Measurements from ENCODE around the gene NUDT13. TPM values are rescaled to one million over a fixed set of nuclear protein-coding genes. Genes with fewer than 3 reads are reported as not detected.

Gene NUDT13
- total RNA-seq, result 1.7 and 2.2 TPM in 2 replicates

DNA sequence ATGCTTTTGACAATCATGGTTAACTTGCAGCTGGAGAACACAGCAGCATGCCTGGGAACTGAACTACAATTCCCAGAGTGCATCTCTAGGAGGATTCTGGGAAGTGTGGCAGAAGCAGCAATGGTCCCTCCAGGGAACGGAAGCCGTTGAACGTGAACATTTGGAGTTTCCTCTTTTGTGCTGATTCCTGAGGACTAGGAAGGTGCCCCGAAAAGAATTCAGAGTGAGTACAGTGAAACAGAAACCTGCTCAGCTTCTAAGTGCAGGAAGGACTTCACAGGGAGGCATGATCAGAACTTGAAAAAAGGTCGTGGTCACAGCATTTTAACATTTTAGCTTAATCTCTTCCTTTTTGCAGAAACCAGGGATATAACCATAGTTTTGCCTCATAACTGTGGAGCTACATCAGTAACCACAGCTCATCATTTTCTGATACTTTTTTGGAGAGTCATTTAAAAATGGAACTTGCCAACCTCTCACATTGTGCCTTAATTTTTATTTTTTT lies at the start of gene NUDT13:
Gene NUDT13 (plus strand): TSS at position 111 of the 505 bp plus-strand sequence. CDS start 3,911 bp downstream, outside the sequence.

DNA sequence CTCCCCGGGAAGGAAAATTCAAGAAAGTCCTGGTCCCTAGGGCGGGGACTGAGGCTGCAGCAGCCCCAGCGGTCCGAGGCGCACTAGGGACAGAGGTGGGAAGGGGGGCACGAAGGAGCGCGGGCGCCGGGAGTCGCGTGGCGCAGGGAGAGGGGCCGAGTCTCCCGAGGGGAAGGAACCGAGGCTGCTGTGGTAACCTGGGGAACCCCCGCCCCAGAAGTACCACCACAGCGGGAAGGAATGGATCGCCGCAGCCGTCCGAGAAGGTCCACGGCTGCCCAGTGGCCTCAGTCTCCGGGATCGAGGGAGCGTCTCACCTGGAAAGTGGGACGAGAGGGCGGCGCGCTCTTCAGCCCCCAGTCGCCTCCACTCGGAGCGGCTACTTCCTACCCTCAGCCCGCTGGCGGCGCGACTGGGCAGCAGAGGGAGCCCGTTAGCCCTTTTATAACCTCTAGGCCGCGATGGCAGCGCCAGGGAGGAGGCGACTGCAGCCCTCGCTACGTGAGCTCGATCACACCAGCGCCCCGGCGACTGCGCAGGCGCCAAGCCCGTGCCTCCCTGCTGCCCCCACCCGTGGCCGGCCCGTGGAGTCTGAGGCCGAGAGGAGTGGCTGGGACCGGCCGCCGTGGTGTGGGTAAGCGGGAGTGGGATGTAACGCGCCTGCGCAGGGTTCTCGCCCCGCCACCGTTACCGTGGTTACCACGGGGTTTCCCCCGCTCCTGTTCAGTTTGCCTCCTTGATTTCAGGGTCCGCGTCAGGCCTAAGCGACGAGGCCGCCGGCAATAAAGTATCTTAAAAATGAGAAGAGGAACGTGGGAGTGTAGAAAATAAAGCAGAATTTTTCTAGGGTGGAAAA lies 13.6 kb upstream of the NUDT13 start, which contains the start of gene P4HA1:
Gene P4HA1 (minus strand): TSS at position 418 of the 856 bp plus-strand sequence. CDS start 21,983 bp downstream, outside the sequence.

GRCh38 chr10:73167783-73168464 lies 57.7 kb downstream of the NUDT13 start, which contains the start of the genes ECD and FAM149B1:
Gene ECD, minus strand, starts transcription at chr10:73168008. Its CDS starts 4,071 bp downstream, at chr10:73163937.
Gene FAM149B1, plus strand, starts transcription at chr10:73168119. Its CDS starts 221 bp downstream, at chr10:73168340.

Other genes with a start within 250 kb of the NUDT13 start
- 0.09 and 0.11 TPM in 2 replicates for gene OIT3, start 216.7 kb upstream of the NUDT13 start, total RNA-seq
- 0.43 TPM in 1 of 2 replicates, not detected in the other for gene PLA2G12B, start 155.6 kb upstream of the NUDT13 start, total RNA-seq
- 54.1 and 63.0 TPM in 2 replicates for gene P4HA1, start 13.6 kb upstream of the NUDT13 start, total RNA-seq
- 18.1 and 23.6 TPM in 2 replicates for gene ECD, start 57.6 kb downstream of the NUDT13 start, total RNA-seq
- gene FAM149B1, start 57.7 kb downstream of the NUDT13 start, total RNA-seq, result 24.1 and 28.4 TPM in 2 replicates
- 18.4 and 19.3 TPM in 2 replicates for gene DNAJC9, start 136.8 kb downstream of the NUDT13 start, total RNA-seq
- gene MRPS16, start 142.2 kb downstream of the NUDT13 start, total RNA-seq, result 58.2 and 60.1 TPM in 2 replicates
- gene CFAP70, start 248.4 kb downstream of the NUDT13 start, total RNA-seq, result 0.22 and 0.26 TPM in 2 replicates

All from dermis lymphatic vessel endothelial cell (primary cell).